ENCODE measurements around the gene HELT.
"Not testable (repeated sequence)": the region's sequence is repeated elsewhere in the genome, so short reads cannot be mapped to it uniquely, and the experiment has no call there.

HELT gene

GRCh38 chr4:184988611-184989010, 29.7 kb upstream of the HELT start:
- peak overlapping the region in 1 of 3 experiments; percentile 20 for H3K4me3 Mint-ChIP-seq
- H3K4me1 Mint-ChIP-seq, result peaks cover 5% of the 10 kb centered on the region
- no peaks in the 10 kb centered on the region for H3K9me3 Mint-ChIP-seq
- H3K36me3 Mint-ChIP-seq (ENCODE audit: low read depth), result no peaks in the 10 kb centered on the region
- peaks cover 15% of the 10 kb centered on the region for H3K27me3 Mint-ChIP-seq (ENCODE audit: low read depth)
- peak overlapping the region in 1 of 3 experiments; percentile 92 for H3K27ac Mint-ChIP-seq
- no peak for TF ChIP-seq CTCF (IDR thresholded peaks at IDR 0.05; ENCODE audit: unreplicated experiment in 3 of 3)

GRCh38 chr4:184989283-184989682, 29.0 kb upstream of the HELT start:
- H3K27me3 Mint-ChIP-seq (ENCODE audit: low read depth), result peaks cover 15% of the 10 kb centered on the region
- H3K36me3 Mint-ChIP-seq (ENCODE audit: low read depth); H3K9me3 Mint-ChIP-seq; H3K4me1 Mint-ChIP-seq: not testable (repeated sequence)
- H3K4me3 Mint-ChIP-seq, result peak overlapping the region in 1 of 3 experiments; percentile 35
- H3K27ac Mint-ChIP-seq, result peak overlapping the region in 1 of 3 experiments; percentile 92

- H3K4me1 Mint-ChIP-seq; H3K27ac Mint-ChIP-seq; H3K9me3 Mint-ChIP-seq; H3K4me3 Mint-ChIP-seq; H3K36me3 Mint-ChIP-seq (ENCODE audit: low read depth): not testable (repeated sequence)
- H3K27me3 Mint-ChIP-seq (ENCODE audit: low read depth), result peaks cover 15% of the 10 kb centered on the region
These were observed 28.2 kb upstream of the HELT start for GRCh38 chr4:184990131-184990530.

GRCh38 chr4:184991860-184992259, 26.4 kb upstream of the HELT start:
- no peak overlapping the region for H3K27ac Mint-ChIP-seq
- TF ChIP-seq CTCF (IDR thresholded peaks at IDR 0.05; ENCODE audit: unreplicated experiment in 3 of 3), result no peak
- no peak overlapping the region for H3K4me3 Mint-ChIP-seq
- H3K9me3 Mint-ChIP-seq, result no peaks in the 10 kb centered on the region
- H3K4me1 Mint-ChIP-seq, result peaks cover 5% of the 10 kb centered on the region
- H3K27me3 Mint-ChIP-seq (ENCODE audit: low read depth), result peaks cover 18% of the 10 kb centered on the region
- no peaks in the 10 kb centered on the region for H3K36me3 Mint-ChIP-seq (ENCODE audit: low read depth)

GRCh38 chr4:184992422-184992821, 25.9 kb upstream of the HELT start:
- peaks cover 20% of the 10 kb centered on the region for H3K27me3 Mint-ChIP-seq (ENCODE audit: low read depth)
- H3K4me1 Mint-ChIP-seq, result peaks cover 5% of the 10 kb centered on the region
- no peak overlapping the region for H3K4me3 Mint-ChIP-seq
- peaks cover 3% of the 10 kb centered on the region for H3K9me3 Mint-ChIP-seq
- no peak overlapping the region for H3K27ac Mint-ChIP-seq
- peaks cover 3% of the 10 kb centered on the region for H3K36me3 Mint-ChIP-seq (ENCODE audit: low read depth)
- no peak for TF ChIP-seq CTCF (IDR thresholded peaks at IDR 0.05; ENCODE audit: unreplicated experiment in 3 of 3)

GRCh38 chr4:184993247-184993646, 25.0 kb upstream of the HELT start:
- no peak for TF ChIP-seq CTCF (IDR thresholded peaks at IDR 0.05; ENCODE audit: unreplicated experiment in 3 of 3)
- H3K4me1 Mint-ChIP-seq, result peaks cover 5% of the 10 kb centered on the region

GRCh38 chr4:184994010-184994622, 24.2 kb upstream of the HELT start:
- H3K4me1 Mint-ChIP-seq, result peaks cover 4% of the 10 kb centered on the region
- no peak overlapping the region for H3K27ac Mint-ChIP-seq
- peaks cover 3% of the 10 kb centered on the region for H3K36me3 Mint-ChIP-seq (ENCODE audit: low read depth)
- peaks cover 3% of the 10 kb centered on the region for H3K9me3 Mint-ChIP-seq
- no peak for TF ChIP-seq CTCF (IDR thresholded peaks at IDR 0.05; ENCODE audit: unreplicated experiment in 3 of 3)
- H3K4me3 Mint-ChIP-seq, result no peak overlapping the region
- H3K27me3 Mint-ChIP-seq (ENCODE audit: low read depth), result peaks cover 11% of the 10 kb centered on the region

More at GRCh38 chr4:184993247-184993646, 25.0 kb upstream of the HELT start:
- peaks cover 3% of the 10 kb centered on the region for H3K36me3 Mint-ChIP-seq (ENCODE audit: low read depth)
- H3K4me3 Mint-ChIP-seq, result no peak overlapping the region
- peaks cover 3% of the 10 kb centered on the region for H3K9me3 Mint-ChIP-seq
- no peak overlapping the region for H3K27ac Mint-ChIP-seq
- H3K27me3 Mint-ChIP-seq (ENCODE audit: low read depth), result peaks cover 16% of the 10 kb centered on the region

Measured in nephron (organoid).